ENCODE data around the gene OR6C2.
"Not testable (repeated sequence)": the region's sequence is repeated elsewhere in the genome, so short reads cannot be mapped to it uniquely, and the experiment has no call there.

The OR6C2 gene

DNA sequence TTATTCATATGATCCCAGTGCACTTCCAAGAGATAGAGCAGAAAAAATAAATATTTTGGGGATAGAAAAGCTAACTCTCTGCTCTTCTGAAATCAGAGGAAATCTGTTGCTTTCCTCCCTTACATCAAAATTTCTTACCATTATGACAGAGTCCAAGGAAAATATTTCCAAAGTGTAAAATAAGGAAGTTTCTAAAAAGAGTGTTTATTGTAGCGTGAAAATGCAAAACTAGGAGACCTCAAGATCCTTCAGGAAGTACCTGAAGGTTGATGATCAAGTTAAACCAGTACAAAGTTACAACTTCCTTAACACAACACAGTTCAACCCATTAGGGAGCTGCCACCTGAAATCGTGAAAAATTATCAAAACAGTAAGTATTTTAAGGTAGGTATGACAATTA, at the start of gene OR6C2:
Gene OR6C2 (plus strand): TSS at position 301 of the 400 bp plus-strand sequence. CDS start 8,138 bp downstream, outside the sequence.
- no peak for DNase-seq

DNA sequence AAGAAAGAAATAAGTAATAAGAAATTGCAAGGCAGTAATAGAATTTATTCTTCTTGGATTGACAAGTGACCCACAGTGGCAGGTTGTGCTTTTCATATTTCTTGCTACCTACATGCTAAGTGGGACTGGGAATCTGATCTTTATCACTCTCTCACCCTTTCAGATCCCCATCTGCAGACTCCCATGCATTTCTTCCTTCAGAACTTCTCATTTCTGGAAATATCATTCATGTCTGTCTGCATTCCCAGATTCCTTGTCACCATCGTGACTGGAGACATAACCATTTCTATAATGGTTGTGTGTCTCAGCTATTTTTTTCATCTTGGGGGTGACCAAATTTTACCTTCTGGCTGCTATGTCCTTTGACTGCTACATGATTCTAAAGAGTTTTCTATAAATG, 47.5 kb upstream of the OR6C2 start:
- no peak for DNase-seq

DNA sequence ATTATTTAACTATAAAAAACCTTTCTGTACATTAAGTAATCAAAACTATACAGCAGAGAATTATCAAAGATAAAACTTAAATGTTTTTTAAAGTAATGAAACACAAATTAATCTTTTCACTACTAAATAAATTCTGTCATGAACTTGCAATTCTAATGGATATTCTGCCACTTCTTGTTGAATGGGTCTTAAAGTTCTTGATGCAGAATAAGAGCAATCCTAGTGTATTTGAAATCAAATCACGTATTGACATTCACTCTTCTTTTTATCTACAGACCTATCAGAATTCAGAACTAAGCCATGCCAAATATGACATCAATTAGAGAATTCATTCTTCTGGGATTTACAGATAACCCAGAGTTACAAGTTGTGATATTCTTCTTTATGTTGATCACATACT, 43.6 kb upstream of the OR6C2 start, which contains the start of gene OR6C65:
Gene OR6C65 (plus strand): TSS at position 301 of the 400 bp plus-strand sequence. CDS start 0 bp downstream, at position 301.
- no peak for DNase-seq

DNA sequence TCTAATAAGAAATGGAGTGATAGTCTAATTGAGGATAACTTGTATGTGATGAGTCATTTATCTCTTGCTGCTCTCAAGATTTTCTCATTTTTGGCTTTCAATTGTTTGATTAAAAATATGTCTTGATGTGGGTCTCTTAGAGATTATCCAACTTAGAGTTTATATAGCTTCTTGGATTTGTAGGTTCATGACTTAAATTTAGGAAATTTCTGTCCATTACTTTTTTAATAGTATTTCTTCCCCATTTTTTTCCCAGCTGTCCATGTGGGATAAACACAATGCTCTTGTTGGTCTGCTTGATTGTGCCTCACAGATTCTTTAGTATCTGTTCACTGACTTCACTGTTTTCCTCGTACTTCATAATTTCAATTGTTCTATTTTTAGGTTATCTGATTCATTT, 36.0 kb upstream of the OR6C2 start:
- DNase-seq = no peak

DNA sequence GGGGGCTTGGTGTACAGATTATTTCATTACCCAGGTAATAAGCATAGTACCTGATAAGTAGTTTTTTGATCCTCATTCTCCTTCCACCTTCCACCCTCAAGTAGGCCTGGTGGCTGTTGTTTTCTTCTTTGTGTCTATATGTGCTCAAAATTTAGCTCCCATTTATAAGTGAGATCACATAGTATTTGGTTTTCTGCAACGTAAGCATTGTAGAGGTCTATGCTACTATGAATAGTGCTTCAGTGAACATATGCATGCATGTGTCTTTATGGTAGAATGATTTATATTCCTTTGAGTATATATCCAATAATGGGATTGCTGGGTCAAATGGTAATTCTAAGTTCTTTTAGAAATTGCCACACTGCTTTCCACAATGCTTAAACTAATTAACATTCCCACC, 34.7 kb upstream of the OR6C2 start:
- DNase-seq = not testable (repeated sequence)

DNA sequence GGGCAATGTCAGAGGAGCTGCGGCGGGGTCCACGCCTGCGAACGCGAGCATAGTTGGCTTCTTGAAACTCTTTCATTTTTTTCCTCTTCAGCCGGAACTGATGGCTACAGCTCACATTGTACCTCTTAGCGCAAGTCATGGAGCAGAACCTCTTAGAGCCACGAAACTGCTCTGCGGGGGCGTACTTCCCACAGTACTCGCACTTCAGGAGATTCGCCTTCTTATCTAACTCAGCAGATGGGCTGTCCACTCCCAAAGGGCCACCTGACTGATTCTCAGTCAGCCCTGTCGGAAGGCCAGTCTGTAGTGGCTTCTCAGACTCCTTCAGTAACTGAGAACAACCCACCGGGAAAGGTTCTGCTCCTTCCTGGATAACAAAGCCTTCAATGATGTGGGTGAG, 31.7 kb upstream of the OR6C2 start:
- DNase-seq = not testable (repeated sequence)

DNA sequence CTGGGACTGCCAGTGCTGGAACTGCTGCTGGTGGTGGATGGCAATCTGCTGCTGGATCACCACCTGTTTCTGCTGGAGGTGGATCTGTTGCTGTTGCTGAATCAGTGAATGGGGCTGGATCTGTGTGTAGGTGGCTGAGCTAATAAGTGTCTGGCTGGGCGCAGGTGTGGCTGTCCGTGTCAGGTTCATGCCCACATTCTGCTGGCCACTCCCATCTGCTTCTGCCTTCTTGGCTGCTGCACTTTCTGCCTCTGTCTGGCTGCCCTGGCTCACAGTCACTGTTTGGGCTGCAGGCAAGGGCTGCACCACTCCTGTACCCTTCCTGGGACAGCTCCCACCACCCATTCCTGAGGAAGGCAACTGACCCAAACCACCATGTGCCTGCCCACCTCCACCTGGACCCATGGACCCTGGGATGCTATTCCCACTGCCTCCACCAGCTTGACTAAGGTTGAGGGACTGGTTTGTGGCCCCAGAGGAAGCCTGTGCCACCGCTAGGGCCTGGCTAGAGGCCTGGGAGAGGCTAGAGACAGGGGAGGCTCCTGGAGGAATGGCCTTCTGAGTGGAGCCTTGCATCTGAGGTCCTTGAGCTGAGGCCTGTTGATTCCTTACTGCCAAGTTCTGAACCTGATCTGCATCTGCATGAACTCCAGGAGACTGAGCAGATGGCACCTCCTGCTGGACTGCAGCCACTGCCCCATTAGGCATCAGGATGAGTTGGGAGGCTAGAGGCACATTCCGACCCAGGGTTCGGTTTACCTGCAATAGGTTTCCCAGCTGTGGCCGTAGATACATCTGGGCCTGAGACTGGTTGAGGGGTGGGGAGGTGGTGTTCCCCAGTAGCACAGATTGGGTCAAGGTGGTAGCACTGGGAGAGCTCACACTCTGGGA, 30.1 kb upstream of the OR6C2 start:
- DNase-seq = not testable (repeated sequence)

DNA sequence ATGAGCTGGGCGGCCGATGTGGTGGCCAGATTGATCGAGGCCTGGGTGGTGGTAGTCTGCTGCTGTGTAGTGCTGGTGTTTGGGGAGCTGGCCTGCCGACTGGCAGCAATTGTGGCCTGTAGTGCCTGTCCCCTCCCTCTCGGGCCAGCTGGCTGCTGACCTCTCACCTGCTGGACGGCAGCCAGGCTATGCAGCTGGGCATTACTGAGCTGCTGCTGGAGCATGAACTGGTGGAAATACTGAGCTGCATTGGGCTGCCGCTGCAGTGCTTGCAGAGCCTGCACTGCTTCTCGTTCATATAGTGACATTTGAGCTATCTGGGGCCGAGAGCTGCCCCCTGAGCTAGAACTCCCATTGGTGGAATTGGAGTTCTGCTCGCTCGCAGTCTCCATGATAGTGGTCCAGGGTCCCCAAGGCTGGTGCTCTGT, 29.5 kb upstream of the OR6C2 start:
- not testable (repeated sequence) for DNase-seq

DNA sequence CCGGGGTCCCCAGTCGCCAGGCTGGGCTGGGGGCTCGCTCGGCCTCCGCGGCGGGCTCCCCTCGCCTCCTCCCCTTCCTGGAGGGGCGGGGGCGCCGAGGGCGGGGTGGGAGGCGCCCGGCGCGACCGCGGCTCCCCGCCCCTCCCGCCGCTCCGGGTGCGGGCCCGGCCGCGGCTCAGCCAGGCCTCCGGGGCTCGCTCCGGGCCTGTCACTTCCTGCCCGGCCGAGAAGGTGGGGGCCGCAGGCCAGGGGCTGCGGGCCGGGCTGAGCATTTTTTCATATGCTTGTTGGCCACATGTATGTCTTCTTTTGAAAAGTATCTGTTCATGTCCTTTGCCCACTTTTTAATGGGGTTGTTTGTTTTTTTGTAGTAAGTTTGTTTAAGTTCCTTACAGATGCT, 29.0 kb upstream of the OR6C2 start:
- DNase-seq = not testable (repeated sequence)

DNA sequence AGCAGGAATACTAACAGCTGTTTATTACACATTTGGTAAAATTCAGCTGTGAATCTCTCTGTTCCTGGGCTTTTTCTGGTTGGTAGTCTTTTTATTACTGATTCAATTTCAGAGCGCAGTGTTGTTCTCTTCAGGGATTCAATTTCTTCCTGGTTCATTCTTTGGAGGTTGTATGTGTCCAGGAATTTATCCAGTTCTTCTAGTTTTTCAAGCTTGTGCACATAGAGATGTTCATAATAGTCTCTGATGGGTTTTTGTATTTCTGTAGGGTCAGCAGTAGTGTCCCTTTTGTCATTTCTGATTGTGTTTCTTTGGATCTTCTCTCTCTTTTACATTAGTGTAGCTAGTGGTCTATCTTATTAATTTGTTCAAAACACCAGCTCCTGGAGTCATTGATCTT, 26.9 kb upstream of the OR6C2 start:
- DNase-seq = no peak

DNA sequence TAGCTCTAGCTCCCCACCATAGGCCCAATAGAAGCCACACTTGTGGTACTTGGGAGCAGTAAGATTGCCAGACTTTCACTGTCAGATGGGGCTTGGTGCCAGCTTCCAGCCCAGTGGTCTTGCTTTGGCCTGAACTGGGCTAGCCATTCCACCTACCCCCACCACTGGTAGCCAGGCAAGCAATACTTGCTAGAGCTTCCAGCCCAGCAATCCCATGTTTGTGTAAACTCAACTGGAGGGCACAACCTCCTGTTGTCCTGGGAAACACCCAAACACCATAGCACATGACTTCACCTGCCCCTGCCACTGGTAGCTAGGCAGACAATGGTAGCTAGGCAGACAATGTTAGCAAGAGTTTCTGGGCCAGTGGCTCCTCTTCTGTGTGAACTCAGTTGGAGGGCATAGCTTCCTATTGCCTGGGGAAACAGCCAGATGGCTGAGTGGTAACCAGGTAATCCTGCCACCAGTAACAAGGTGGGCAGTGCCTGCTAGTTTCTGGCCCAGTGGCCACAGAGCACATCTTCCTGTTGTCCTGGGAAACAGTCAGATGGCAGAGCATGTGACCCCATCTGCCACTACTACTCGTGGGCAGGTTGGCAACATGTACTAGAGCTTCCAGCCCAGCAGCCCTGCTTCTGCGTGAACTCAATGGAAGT, 23.4 kb upstream of the OR6C2 start:
- no peak for DNase-seq

DNA sequence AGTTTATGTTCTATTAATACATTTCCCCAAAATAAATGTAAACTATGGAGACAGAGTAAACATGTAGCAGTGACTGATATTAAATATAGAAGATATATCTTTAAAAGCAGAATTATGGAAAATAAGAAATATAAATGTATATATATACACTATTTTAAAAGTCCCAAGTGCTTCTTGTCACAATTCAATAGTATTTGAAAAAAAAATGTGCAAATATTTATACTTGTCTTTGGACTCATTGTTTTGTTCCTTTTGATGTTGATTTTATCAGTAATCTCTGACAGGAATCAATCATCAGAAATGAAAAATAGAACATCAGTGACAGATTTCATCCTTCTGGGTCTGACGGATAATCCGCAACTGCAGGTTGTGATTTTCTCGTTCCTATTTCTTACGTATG, 17.9 kb upstream of the OR6C2 start, which contains the start of gene OR6C76:
Gene OR6C76 (plus strand): TSS at position 301 of the 400 bp plus-strand sequence. CDS start 0 bp downstream, at position 301.
- no peak for DNase-seq

DNA sequence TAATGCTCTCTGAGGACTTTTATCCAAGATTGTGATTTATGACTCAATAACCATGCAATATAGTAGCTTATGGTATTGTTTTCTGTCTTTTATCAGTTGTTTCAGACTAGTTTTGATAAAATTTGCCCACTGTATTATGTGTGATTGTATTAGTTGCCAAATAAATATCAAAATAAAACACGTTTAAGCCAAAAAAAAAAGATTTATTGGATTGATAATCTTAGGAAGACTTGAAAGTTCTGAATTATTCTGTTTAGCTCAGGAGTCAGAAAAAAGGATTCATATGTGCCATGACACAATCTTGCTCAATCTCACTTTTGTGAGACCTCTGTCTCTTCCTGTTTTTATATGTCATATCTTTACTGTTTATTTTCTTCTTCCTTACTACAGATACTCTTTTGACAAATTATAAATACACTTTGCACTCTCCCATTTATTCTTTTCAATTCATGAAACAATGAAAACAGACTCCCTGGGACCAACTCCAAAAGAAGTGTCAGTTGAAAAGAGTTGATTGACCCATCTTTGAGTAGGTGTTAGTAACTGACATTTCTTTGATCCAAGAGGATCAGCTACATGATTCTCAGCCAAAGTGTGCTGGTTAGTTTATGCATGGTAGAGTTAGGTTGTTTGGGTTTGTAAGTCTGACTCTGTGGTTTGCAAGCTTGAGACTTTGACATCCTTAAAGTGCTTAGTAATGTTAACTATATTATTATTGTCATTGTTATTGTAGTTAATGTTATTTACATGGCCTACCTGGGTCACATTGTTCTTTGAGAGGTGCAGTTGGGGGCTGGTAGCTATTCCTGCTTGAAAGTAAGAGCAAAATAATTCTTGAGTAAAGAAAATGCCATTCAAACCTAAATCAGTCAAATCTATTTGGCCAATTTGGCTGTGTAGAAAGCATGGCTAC, 15.3 kb upstream of the OR6C2 start:
- DNase-seq = no peak

DNA sequence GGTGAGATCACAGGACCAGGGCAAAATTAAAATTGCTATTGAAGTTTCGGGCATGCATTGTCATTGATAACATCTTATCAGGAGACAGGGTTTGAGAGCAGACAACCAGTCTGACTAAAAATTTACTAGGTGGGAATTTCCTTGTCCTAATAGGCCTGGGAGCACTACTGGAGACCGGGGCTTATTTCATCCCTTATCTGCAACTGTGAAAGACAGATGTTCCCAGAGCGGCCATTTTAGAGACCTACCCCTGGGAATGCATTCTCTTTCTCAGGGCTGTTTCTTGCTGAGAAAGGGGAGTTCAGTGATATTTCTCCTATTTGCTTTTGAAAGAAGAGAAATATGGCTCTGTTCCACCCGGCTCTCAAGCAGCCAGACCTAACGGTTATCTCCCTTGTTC, 2.6 kb upstream of the OR6C2 start:
- DNase-seq = not testable (repeated sequence)

DNA sequence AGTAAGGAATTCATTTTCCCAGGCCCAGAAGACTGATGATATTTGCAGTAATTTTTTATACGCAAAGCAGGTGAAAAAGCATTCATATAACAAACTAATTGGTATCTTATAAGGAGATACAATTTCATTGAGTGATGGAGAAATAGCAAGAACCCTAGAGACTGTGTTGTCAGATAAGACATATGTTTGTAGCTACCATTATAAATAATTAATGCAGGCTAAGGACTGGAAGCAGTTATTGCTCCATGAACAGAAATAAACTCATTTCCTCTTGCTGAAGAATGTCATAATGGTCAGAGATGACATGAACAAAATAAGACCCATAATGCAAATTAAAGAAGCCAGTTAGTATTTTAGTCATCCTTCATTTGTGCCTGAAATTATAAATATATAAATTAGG, 1.5 kb downstream of the OR6C2 start:
- DNase-seq = no peak

DNA sequence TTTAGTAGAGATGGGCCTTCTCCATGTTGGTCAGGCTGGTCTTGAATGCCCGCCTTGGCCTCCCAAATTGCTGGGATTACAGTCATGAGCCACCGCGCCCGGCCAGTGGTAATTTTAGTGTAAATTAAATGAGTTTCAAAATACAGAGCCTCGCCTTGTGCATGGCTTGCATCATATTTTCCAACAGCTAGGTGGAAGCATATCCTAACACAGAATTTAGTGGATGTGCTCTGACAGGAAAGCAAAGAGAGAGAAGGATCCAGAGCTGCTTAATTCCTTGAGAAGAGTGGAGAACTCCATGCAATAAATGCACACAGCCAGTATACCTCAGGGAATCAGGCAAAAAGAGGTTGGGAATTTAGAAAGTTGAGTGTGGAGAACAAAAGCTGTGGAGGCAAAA, 2.5 kb downstream of the OR6C2 start:
- DNase-seq = no peak

DNA sequence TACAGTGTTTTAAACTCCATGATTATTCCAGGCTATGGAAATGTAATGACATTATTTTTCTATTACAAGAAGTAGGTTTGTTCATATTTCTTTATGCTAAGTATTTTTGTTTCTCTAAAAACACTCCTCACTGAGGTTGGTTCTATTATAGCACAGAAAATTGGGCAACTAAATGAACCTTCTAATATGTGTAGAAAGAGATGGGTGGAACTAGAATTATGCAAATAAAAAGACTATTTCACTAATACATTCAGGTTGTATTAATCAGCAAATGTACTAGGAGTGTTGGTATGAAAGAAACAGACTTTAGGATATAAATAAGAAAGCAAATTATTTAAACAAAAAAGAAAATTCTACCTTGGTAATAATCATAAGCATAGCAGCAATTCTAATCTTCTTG, 4.9 kb downstream of the OR6C2 start:
- no peak for DNase-seq

DNA sequence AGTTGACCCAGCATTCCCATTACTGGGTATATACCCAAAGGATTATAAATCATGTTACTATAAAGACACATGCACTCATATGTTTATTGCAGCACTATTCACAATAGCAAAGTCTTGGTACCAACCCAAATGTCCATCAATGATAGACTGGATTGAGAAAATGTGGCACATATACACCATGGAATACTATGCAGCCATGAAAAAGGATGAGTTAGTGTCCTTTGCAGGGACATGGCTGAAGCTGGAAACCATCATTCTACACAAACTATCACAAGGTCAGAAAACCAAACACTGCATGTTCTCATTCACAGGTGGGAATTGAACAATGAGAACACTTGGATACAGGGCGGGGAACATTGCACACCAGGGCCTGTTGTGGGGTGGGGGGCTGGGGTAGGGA, 21.1 kb downstream of the OR6C2 start:
- not testable (repeated sequence) for DNase-seq

DNA sequence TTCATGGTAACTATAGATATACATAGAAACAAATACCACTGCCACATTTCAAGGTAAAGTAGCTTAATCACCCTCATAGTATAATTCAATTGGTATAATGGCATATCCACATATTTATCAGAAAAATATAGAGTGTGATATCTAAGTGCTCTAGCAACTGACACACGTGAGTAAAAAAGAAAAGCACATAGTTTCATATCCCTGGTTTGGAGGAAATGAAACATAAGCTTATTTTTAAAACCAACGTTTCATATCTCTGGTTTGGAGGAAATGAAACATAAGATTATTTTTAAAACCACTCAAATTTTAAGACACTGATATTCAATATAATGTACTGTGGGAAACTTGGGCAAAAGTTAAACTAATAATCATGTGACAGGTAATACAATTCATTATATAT, 24.0 kb downstream of the OR6C2 start:
- no peak for DNase-seq

DNA sequence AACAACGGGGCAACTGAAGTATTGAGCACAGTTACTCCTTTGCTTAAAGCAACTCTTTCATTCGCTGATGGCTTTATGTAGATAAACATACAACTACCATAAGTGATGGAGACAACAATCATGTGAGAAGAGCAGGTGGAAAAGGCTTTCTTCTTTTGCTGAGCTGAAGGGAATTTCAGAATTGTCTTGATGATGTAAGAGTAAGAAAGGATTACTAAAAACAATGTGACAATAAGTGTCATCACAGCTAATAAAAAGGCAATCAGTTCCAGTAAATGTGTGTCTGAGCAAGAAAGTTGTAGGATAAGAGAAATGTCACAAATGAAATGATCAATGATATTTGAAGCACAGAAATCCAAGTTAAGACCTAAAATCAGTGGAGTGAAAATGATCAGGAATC, 25.4 kb downstream of the OR6C2 start:
- no peak for DNase-seq

DNA sequence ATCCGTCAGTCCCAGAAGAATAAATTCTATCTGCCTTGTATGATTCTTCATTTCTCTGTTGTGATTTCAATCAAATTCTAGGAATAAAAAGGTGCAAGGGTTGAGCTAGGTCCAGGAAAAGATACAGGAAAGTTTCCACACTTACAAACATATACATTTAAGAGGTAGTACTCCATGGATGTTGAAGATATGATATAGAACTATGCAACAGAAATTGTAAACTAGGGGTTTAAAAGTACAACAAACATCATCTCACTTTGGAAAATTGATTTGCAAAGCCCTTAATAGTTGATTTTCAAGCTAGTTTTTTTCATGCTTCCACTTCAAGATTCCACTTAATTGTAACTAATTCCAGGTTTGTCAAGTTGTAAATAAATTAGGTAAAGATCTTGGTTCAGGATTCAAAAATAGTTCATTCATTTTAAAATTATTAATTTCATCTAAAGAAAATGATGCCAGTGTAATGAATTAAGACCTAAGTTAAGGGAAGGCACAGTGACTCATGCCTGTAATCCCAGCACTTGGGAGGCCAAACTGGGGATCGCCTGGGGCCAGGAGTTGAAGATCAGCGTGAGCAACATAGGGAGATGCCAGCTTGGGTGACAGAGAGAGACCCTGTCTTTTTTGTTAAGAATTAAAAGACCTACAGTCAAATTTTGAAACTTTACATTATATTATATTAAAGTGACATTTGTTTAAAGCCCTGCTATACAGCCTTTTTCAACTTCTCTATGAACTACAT, 26.4 kb downstream of the OR6C2 start, which contains the start of gene OR6C70:
Gene OR6C70 (minus strand): TSS at position 51 of the 742 bp plus-strand sequence. CDS start 0 bp downstream, at position 51.
- DNase-seq = no peak

DNA sequence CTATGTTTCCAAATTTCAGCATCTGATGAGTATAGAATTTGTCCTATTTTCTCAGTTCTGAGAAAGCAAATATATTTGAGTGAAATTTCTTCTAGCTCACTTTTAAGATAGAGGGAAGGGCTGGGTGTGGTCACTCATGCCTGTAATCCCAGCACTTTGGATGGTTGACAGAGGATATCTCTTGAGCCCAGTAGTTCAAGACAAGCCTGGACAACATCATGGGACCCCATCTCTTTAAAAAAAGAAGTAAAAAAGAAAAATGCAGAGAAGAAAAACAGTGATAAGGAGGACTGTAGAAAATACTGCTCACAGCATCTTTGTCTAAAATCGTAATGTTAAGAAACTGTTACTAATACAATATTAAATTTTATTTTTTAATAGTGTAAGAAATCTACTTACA, 28.4 kb downstream of the OR6C2 start:
- DNase-seq = no peak

Measured in activated CD4-positive, CD25-positive, alpha-beta regulatory T cell (primary cell).